ENCODE data around the gene UBE2O.
"Not testable (repeated sequence)": the region's sequence is repeated elsewhere in the genome, so short reads cannot be mapped to it uniquely, and the experiment has no call there.

UBE2O gene

DNA sequence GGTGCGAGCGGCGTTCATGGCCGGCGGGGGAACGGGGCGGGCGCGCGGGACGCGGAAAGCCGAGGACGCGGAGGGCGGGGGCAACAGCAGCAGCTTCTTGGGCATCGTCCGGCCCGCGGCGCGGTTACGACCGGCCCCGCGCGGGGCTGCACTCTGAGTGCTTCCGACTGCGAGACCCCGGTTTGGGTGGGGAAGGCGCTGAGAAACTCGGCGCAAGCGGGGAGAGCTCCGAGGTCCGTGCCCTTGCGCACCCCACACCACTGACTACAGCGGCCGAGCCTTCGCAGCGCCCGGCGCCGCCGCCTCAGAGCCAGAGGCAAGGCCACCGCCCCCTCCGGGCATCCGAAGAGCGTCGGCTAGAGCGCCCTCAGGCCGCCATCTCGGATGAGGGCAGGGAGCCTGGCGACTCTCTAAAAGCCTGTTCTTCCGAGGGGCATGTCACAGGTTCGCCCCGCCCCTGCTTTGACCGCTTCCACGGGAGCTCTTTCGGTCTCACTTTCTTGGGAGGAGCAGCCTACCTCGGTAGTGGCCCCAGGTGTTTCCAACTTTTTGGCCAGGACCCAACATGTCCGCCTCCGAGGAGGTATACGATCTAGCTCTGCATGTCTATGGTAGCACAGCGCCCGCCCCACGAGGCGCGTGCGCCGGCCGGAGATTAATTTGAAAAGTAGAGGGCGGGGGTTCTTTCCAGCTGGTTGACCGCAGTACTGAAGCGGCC is 99.2 kb downstream of the UBE2O start, which contains the start of gene PRPSAP1:
Gene PRPSAP1 (minus strand): TSS at position 318 of the 718 bp plus-strand sequence. CDS start 213 bp downstream, at position 105.
- peak; percentile 60 to 98 (median 87) for DNase-seq

DNA sequence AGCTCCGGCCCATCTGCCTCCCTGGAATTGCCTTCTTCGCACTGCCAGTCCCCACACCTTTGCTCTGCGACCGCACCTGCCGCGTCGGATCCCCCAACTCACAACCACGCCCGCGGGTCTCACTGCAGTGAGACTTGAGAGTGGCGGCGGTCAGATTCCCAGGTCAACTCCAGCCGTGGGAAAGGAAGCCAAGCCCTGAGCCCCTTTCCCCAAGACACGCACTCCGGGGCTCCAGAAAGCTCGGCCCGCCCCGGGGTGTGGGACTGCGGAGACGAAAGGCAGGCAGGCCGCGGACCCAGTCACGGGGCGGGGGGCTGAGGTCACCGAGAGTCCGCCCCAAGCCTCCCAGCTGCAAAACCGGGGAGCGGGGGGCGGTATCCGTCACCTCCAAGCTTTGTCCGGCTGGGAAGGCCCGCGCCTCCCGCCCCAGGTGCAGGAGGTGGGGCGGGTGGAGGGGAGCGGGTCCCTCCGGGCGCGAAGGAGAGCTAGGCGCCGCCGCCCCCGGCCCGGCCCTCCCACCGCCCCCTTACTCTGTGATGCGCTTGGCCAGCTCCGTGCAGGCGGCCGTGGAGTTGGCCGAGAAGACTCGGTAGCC is 99.9 kb downstream of the UBE2O start:
- peak in 10 of 51 donors; percentile 21 to 68 (median 38) for DNase-seq

DNA sequence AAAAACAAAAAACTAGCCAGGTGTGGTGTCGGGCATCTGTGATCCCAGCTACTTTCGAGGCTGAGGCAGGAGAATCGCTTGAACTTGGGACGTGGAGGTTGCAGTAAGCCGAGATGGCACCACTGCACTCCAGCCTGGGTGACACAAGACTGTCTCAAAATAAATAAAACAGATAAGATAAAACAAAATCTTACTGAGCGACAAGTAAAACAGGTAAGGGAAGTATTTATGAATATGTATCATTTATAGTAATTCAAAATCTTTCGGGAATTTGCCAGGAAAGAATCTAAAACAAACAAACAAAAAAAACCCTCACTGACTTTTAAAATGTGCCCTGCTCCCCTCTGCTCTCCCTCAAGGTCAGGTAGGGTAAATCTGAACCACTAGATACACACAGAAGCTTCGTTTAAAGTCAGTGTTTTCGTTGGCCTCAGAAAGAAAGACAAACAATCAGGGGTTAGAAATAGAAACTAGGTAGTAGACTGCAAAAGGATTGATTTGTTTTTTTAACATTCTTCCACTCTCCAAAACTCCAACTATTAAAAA is 101.4 kb downstream of the UBE2O start:
- no peak for DNase-seq

DNA sequence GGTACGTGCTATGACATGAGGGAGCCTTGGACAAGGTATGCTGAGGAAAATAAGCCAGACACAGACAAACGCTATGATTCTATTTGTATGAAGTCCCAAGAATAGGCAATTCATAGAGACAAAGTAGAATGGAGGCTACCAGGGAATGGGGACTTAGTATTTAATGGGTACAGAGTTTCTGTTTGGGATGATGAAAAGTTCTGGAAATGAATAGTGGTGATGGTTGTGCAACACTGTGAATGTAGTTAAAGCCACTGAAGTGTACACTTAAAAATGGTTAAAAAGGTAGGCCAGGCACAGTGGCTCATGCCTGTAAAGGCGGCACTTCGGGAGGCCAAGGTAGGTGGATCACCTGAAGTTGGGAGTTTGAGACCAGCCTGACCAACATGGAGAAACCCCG is 102.5 kb downstream of the UBE2O start:
- DNase-seq, result no peak

DNA sequence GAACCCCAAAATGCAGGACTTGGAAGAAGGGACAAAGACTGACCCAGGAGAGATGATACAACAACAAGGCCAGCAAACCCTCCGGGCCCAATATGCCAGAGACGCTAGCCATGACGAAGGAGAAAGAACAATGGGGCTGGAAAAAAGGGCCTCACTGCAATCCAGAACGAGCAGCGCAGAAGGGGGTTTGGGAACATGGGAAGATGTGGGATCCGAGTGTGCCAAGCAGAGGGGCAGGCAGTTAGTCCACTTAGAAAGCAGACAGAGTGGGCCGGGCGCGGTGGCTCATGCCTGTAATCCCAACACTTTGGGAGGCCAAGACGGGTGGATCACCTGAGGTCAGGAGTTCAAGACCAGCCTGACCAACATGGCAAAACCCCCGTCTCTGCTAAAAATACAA is 106.0 kb downstream of the UBE2O start:
- DNase-seq, result not testable (repeated sequence)

DNA sequence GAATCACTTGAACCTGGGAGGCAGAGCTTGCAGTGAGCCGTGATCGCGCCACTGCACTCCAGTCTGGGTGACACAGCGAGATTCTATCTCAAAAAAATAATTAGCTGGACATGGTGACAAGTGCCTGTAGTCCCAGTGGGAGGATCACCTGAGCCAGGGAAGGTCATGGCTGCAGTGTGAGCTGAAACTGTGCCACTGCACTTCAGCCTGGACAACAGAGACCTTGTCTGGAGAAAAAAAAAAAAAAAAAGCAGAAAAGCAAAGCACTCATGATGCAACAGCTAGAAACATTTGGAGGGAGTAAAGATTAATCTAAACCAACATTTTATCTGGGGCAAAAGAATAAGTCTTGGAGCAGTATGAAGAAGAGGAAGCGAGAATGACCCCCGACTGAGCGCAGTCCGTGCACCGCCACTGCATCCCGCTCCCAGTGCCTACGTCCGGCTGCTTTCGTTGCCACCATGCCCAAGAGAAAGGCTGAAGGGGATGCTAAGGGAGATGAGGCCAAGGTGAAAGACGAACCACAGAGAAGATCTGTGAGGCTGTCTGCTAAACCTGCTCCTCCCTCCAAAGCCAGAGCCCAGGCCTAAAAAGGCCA is 107.5 kb downstream of the UBE2O start:
- DNase-seq, result no peak

DNA sequence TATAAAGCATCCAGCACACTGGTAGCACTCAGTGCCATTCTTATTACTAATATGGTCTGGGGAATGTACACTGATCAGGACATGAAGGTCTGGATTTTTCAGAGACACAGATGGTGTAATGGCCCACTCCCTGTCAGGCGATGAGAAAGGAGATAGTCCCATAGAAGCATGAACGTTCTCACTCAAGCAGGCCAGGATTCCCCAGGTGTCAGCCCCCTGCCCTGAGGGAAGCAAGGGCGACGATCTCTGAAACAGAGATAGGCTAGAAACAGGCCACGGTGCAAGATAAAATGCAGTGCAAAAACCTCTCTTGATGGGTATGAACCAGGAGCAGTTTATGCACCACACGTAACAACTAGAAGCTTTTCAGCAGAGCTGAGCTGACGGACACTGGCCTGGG is 109.8 kb downstream of the UBE2O start:
- no peak for DNase-seq

DNA sequence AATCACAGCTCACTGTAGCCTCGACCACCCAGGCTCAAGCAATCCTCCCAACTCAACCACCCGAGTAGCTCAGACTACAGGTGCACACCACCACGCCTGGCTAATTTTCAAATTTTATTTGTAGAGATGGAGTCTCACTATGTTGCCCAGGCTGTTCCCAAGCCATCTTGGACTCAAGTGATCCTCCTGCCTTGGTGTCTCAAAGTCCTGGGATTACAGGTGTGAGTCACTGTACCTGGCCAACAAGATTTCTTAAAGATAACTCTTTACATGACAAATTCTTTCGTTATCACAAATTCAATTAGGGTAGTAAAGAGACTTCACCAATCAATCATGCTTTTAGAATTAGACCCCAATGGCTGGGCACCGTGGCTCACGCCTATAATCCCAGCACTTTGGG is 111.7 kb downstream of the UBE2O start:
- DNase-seq, result no peak
